Left forelimb (tissue), 1 donor: Measurements from ENCODE around the gene CSNK1G1.
"Not testable (repeated sequence)": the region's sequence is repeated elsewhere in the genome, so short reads cannot be mapped to it uniquely, and the experiment has no call there.

Experiments used
- DNase-seq: peaks from one replicate; pipeline ENCODE4 v3.0.0-alpha.2; 2018; ENCODE audit warnings: low spot score

CSNK1G1 gene

DNA sequence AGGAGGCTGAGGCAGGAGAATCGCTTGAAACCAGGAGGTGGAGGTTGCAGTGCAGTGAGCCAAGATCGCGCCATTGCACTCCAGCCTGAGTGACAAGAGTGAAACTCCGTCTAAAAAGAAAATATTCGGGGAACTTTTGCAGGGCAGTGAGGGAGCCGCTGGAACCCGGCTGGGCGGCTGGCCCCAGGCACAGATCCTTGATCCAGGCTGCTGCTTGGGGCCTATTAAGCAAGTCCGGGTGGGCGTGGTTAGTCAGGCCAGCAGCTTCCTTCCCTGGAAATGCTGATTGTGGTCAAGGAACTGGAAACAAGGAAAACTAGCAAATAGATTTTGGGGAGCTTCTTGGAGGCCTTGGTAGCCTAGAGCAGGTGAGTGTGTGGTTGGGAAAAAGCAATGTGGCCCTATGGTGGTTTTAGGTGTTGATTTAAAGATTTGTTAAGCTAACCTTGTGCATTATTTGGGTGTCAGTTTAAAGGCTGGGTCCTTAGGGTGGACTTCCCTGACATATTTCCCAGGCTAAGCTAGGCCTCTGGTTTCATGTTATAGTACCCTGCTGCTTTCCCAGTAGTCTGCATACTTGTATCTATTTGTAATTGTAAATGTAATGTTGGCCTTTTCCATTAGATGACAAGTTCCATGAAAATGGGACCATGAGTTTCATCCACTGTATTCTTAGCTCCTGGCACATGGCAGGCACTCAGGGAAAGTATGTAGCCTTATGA is 222.2 kb downstream of the CSNK1G1 start:
- DNase-seq: no peak

DNA sequence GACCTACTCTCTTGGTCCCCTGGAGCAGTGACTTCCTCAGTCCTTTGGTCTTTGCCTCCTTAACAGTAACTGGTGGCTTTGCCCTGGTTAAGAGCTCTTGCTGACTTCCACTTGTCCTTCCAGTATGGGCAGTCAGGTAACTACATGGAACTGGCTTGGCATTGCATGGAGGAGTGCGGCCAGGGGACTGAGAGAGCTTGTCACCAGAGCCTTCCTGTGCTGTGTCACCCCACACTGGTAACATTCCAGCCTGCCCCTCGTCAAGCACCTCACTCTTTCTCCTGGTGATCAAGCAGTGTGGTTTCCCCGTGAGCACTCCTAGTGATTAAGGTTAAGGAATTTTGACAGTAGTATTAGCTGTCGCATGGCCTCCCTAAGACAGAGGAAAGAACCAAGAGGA is 223.8 kb downstream of the CSNK1G1 start:
- no peak for DNase-seq

DNA sequence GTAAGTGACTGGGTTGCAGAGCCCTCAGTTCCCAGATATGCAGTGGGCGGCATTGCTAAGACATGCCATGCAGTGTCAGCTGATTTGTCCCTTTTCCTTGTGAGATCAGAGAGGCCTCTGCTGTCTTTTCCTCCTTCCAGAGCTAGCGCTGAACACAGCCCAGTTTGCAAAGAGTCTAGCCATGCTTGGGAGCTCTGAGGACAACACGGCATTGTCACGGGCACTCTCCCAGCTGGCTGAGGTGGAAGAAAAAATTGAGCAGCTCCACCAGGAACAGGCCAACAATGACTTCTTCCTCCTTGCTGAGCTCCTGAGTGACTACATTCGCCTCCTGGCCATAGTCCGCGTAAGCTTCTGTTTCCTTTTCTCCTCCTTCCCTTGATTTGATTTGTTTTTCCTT is 224.4 kb downstream of the CSNK1G1 start:
- no peak for DNase-seq

DNA sequence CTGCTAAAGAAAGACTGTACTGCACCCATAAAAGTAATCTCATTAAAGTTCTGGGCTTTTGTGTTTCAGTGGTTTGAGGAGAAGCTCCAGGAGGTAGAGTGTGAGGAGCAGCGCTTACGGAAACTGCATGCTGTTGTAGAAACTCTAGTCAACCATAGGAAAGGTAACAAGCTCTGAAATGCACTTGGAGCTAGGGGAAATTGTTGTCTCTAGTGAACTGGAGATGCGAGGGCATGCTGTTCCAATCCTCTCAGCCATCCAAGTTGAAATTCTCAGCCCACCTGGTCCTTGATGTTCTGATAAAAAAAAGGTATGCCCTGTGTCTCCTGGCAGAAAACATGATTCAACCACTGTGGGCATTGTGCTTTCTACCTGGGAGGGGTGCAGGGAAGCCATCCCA is 225.8 kb downstream of the CSNK1G1 start:
- DNase-seq: no peak

DNA sequence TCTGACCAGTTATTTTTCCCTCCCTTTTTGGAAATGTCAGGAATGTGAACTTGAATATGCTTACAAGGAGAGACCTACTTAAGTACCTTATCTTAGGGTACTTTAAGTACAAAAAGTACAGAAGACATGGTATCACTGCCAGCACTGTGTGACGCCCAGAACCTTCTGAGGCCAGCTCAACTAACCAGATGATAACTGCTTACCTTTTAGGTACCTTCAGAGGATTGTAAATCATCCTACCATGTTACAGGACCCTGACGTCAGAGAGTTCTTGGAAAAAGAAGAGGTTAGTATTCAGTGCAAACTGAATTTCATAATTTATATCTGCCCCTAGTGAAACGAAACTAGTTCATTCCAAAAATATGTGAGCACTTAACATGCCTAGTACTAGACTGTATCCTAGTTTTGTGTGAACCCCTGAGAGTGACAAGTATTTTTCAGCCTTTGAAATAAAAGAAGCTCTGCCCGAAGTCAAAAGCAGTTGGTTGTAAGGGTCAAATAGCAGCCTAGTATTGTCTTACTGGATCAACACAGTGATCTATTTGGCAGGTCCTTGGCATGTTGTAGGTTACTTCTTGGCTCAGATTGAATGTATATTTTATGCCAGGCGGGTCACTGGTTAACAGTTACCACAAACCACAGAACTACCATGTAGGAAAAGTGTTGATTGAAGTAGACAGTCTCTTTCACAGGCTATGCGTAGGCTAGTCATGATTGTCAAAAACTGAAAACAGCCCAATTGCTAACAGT is 228.3 kb downstream of the CSNK1G1 start:
- no peak for DNase-seq

DNA sequence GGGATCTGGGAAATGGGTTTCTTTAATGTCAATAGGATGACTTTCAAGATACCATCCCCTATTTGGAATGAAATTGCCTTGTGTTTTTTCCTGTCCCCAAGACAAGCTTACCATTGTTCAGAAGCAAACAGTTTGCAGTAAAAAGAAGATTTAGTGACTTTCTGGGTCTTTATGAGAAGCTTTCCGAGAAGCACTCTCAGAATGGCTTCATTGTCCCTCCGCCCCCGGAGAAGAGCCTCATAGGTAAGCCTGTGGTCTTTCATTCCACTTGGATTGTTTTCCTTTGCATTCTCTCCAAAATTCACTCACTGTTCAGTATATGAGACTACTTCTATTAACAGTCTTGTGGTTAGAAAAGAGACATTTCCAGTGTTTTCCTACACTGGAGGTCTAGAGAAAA is 230.0 kb downstream of the CSNK1G1 start:
- no peak for DNase-seq

DNA sequence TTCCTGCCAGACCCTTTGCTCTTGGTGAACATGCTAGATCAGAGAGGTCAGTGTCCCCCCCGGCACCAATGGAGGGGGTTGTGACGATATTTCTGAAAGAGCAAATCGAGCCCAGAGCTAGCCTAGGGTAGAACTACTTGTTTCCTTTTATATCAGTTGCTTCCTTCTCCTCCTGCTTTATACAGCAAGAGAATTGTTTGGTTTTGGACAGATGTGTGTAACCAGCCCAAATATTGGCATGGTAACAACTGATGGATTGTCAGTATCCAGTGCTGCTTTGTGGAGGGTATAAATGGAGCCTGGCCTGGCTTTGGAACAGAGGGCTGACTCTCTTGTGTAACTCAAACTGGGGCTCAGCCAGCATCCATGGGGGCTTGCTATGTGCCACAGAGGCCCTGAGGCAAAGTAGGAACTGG is 233.0 kb downstream of the CSNK1G1 start:
- no peak for DNase-seq

DNA sequence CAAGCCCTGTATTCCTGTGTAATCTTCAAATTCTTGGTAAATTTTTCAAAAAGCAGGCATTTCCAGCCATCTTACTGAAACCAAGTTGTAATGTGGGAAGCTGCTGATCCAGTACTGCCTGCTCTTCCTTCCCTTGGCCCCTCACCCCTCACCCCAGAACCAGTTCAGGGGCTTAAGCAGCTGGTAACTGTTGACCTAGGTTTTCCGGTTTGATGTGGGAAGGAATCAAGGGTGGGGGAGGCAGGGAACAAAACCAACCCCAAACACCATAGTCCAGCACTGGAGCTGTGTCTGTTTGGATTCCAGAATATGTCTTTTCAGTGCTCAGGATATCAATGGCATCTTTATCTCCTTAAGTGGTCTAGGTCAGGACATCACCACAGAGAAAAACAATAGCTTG is 233.5 kb downstream of the CSNK1G1 start:
- no peak for DNase-seq

DNA sequence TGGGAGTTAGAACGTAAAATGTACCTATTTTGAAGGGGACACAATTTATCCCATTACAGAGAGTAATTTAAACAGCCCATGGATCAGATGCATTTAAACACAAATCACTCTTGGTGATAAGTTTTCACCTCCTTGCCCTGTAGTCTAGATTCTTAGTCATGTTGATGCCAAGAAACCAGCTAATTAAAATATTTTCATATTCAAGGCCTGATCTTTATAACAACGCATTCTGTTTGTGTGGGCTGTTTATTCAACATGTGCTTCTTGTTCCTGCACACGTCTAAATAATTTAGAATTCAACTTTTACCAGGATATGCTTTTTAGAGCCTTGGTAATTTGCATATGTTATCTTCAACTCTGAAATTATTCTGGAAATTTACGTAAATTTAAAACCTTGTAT is 234.4 kb downstream of the CSNK1G1 start:
- no peak for DNase-seq

DNA sequence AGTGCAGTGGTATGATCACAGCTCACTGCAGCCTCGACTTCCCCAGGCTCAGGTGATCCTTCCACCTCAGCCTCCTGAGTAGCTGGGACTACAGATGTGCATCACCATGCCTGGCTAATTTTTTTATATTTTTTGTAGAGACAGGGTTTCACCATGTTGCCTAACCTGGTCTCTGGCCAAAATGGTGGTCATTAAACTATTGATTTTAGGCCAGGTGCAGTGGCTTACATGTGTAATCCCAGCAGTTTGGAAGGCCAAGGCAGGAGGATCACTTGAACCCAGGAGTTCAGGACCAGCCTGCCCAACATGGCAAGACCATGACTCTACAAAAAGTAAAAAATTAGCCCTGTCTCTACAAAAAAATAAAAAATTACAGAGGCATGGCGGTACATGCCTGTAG is 235.7 kb downstream of the CSNK1G1 start:
- not testable (repeated sequence) for DNase-seq

DNA sequence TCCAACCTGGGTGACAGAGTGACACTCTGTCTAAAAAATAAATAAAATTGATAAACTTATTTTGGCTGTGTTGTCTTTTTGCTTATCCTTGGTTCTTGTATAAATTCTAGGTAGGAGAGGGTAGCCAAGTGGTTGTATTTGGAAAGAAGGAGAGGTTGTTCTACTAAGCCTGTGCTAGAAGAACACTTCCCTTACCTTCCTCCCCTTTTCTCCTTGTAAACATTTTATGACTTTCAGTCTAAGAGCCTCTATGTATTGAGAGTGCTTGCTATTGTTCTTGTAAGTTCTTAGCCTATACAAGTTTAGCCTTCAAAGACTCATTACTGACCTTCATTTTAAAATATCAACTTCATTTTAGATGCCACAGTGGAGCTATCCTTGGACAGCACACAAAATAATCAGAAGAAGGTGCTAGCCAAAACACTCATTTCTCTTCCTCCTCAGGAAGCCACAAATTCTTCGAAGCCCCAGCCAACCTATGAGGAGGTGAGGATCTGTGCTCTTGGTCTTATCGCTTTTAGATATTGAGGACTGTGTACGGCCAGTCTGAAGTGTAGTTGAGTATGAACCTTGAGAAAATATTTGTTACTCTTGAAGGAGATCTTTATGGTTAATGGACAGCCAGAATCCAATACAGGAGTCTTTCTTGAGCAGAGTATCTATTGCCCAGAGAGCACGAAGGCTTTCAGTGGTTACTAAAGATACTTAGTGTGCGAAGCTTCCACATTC is 238.1 kb downstream of the CSNK1G1 start:
- no peak for DNase-seq
